Tibial artery (tissue), 4 donors: ENCODE measurements around the gene C6orf136.

Source experiments
- DNase-seq, 2 donors: peaks; one replicate each; pipeline ENCODE4 v3.0.0-alpha.2; 2019
- H3K27ac ChIP-seq, 2 donors: fragments of 200-600 bp; sonication (generic) in 1 of 2; 1 replicate in 1 of 2; 2 replicates in 1 of 2; pipeline ENCODE4 v1.5.1; 2018 to 2019; ENCODE audit warnings: mild to moderate bottlenecking in 1 of 2
- H3K27me3 ChIP-seq, 2 donors: fragments of 200-600 bp; sonication (generic) in 1 of 2; one replicate each; pipeline versions ENCODE4 v1.5.1 to v1.6.0; 2016 to 2019
- H3K36me3 ChIP-seq, 3 donors: fragments of 200-600 bp; sonication (generic) in 2 of 3; one replicate each; pipeline ENCODE4 v1.5.1; 2016 to 2019; ENCODE audit warnings: mild to moderate bottlenecking in 2 of 3
- H3K4me1 ChIP-seq, 4 donors: fragments of 200-600 bp; sonication (generic) in 2 of 4; 1 replicate in 3 of 4; 2 replicates in 1 of 4; pipeline ENCODE4 v1.5.1; 2016 to 2019
- H3K4me3 ChIP-seq, 2 donors: fragments of 200-600 bp; sonication (generic) in 1 of 2; 1 replicate in 1 of 2; 2 replicates in 1 of 2; pipeline ENCODE4 v1.5.1; 2018 to 2019; ENCODE audit warnings: mild to moderate bottlenecking in 2 of 2
- H3K9me3 ChIP-seq, 3 donors: fragments of 200-600 bp; sonication (generic) in 1 of 3; one replicate each; pipeline ENCODE4 v1.5.1; 2016 to 2019
- intact Hi-C: fragments of 100-400 bp; cut with DNase I; formaldehyde crosslinking; loops from one replicate; pipeline ENCODE4 v1.15.0; 2023; ENCODE audit warnings: low total_unique reads
- TF ChIP-seq, protein P1 (sequence below), 2 experiments: fragments of 200-600 bp in 1 of 2; fragments of 450-650 bp in 1 of 2; IDR thresholded peaks; one replicate each; pipeline ENCODE4 v1.5.1; 2017 to 2019; ENCODE audit warnings: antibody characterized with exemption in 2 of 2, mild to moderate bottlenecking in 1 of 2, moderate library complexity in 1 of 2

Gene C6orf136

DNA sequence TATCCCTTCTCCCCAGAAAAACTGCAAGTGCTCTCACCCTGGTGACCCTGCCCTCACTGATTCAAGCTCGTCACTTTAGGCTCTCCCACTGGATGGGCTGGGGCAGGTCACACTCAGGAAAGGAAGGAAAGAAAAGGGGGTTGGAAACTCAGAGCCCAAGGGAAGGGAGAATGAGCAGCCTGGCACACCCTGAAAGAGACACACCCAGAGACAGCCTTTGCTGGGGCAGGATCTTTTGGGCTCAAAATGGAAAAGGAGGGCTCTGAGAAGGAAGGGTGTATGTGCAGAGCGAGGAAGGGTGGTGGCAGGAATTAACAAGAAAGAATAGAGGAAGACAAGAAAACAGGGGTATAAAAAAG, 37.0 kb downstream of the C6orf136 start:
- Histone ChIP-seq H3K27me3 (no peaks in the 10 kb centered on the region), H3K9me3 (no peaks in the 10 kb centered on the region), H3K27ac (peak overlapping the region; percentile 94 to 100), H3K4me3 (peak overlapping the region; percentile 64 to 90), H3K4me1 (peaks cover 4 to 88% (median 61%) of the 10 kb centered on the region in 4 donors), H3K36me3 (peaks cover 0 to 14% (median 1%) of the 10 kb centered on the region in 3 donors)
- TF ChIP-seq, protein P1, sequence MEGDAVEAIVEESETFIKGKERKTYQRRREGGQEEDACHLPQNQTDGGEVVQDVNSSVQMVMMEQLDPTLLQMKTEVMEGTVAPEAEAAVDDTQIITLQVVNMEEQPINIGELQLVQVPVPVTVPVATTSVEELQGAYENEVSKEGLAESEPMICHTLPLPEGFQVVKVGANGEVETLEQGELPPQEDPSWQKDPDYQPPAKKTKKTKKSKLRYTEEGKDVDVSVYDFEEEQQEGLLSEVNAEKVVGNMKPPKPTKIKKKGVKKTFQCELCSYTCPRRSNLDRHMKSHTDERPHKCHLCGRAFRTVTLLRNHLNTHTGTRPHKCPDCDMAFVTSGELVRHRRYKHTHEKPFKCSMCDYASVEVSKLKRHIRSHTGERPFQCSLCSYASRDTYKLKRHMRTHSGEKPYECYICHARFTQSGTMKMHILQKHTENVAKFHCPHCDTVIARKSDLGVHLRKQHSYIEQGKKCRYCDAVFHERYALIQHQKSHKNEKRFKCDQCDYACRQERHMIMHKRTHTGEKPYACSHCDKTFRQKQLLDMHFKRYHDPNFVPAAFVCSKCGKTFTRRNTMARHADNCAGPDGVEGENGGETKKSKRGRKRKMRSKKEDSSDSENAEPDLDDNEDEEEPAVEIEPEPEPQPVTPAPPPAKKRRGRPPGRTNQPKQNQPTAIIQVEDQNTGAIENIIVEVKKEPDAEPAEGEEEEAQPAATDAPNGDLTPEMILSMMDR (IDR thresholded peaks at IDR 0.05): no peak
- intact Hi-C loops: loop anchor here (5.0 kb wide), 1 partner anchor 193 kb away; no protein-coding TSS in a partner anchor
- no peak for DNase-seq

DNA sequence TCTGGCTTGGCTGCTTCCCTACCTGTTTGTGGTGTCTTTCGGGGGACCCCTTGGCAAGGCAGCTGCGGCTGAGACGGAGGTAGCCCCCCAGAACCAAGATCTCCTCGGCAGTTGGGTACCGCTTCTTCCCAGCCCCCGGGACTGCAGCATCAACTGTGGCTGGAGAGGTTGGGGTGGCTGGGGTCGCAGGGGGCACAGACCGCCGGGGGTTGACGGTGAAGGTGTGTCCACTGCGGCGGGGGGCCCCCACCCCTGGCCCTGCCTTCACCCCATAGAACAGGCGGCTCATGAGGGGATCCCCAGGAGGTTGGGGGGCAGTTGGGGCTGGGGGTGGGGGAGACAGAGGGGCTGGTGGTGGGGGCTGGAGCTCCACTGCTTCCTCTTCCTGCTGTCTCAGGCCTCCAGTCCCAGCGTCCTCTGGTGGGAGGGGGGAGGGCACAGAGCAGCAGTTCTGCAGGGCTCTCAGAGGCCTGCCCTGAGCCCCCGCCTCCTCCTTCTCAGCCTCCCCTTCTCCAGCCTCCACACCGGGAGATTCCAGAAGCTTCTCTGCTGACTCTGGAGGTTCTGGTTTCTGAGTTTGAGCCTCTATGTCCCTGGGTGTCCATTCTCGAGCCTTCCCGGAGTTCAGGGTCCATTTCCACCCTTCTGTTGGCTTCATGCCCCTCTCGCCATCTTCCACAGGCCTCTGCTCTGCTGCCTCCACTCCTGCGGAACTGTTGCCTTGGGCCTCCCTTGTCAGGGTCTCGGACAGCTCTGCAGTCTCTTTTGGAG, 37.6 kb downstream of the C6orf136 start:
- Histone ChIP-seq H3K27me3 (no peaks in the 10 kb centered on the region), H3K9me3 (no peaks in the 10 kb centered on the region), H3K27ac (peak overlapping the region; percentile 94 to 100), H3K4me3 (peak overlapping the region; percentile 64 to 90), H3K4me1 (peaks cover 4 to 88% (median 61%) of the 10 kb centered on the region in 4 donors), H3K36me3 (peaks cover 0 to 12% (median 0%) of the 10 kb centered on the region in 3 donors)
- peak; percentile 71 to 87 for DNase-seq
- TF ChIP-seq, protein P1 (IDR thresholded peaks at IDR 0.05): no peak
- intact Hi-C loops: loop anchor here (5.0 kb wide), 1 partner anchor 193 kb away; no protein-coding TSS in a partner anchor

- H3K27ac ChIP-seq: peak overlapping the region; percentile 94 to 100
- H3K27me3 ChIP-seq: no peaks in the 10 kb centered on the region
- TF ChIP-seq, protein P1 (IDR thresholded peaks at IDR 0.05): no peak
- intact Hi-C loops: no loop called here
- H3K4me1 ChIP-seq: peaks cover 4 to 88% (median 61%) of the 10 kb centered on the region in 4 donors
- peaks cover 0 to 7% (median 0%) of the 10 kb centered on the region in 3 donors for H3K36me3 ChIP-seq
- peak in 1 of 2 donors; percentile 69 for DNase-seq
- H3K9me3 ChIP-seq: no peaks in the 10 kb centered on the region
- peak overlapping the region; percentile 64 to 90 for H3K4me3 ChIP-seq
These were observed 38.5 kb downstream of the C6orf136 start for GRCh38 chr6:30685157-30686008.

- H3K4me3 ChIP-seq: peak within 1 kb of the TSS; percentile 64 to 90
- no peaks in the 10 kb centered on the region for H3K36me3 ChIP-seq
- peaks cover 4 to 84% (median 55%) of the 10 kb centered on the region in 4 donors for H3K4me1 ChIP-seq
- peak; percentile 88 to 95 for DNase-seq
- no peaks in the 10 kb centered on the region for H3K27me3 ChIP-seq
- peak within 1 kb of the TSS; percentile 94 to 100 for H3K27ac ChIP-seq
- intact Hi-C loops: no loop called here
- TF ChIP-seq, protein P1 (IDR thresholded peaks at IDR 0.05): no peak
- no peaks in the 10 kb centered on the region for H3K9me3 ChIP-seq
These were observed 39.3 kb downstream of the C6orf136 start, which contains the start of gene PPP1R18 for GRCh38 chr6:30686009-30686907. TSS of gene PPP1R18 (minus strand) at chr6:30686645. CDS start at chr6:30686018, 627 bp downstream.
